ENCODE data around the gene CRYBG3. TPM values are rescaled to one million over a fixed set of nuclear protein-coding genes. Genes with fewer than 3 reads are reported as not detected.

The CRYBG3 gene
- total RNA-seq, 1 experiment from 2014 or later: 5.9 TPM

DNA sequence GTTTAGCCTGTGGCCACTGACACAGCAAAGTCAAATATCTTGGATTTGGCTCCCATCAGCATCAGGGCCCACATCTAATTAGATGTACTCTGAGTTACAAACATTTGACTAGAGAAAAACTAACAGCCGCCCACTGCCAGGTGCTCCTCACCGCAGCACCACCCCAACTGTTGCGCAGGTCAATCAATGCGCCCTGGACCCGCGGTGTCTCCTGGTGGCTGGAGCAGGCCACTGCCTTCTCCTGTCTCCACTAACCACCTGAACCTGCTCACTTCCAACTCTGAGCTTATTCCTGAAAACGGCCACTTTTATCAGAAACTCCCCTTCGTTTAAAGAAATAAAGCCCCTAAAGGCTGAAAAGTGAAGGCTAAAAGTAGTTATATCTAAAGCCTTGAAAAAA lies 146.2 kb downstream of the CRYBG3 start:
- Mint-ChIP-seq H3K4me1 (peaks cover 7% of the 10 kb centered on the region in 2 experiments; a peak in 3 of 4 replicates), H3K4me3 (no peak overlapping the region), H3K27ac (no peak overlapping the region), H3K9me3 (no peaks in the 10 kb centered on the region), H3K36me3 (ENCODE audit: insufficient read depth in 1 of 3, low read depth in 3 of 3) (peaks cover 0 to 3% (median 0%) of the 10 kb centered on the region in 3 experiments; a peak in 2 of 7 replicates), H3K27me3 (ENCODE audit: low read depth) (peaks cover 17% of the 10 kb centered on the region)
- no peak overlapping the region for H3K9ac ChIP-seq (ENCODE audit: extremely low read depth, insufficient read length, low read length)
- no peak overlapping the region for H3K56ac ChIP-seq (ENCODE audit: insufficient read length, low read depth, low read length)
- H2BK20ac ChIP-seq (ENCODE audit: low read depth, low read length, poor library complexity, severe bottlenecking): no peak overlapping the region
- H2BK5ac ChIP-seq (ENCODE audit: insufficient read length, low read length): no peak overlapping the region
- H3K9me3 ChIP-seq (ENCODE audit: control insufficient read depth, low read depth, low read length): no peaks in the 10 kb centered on the region
- no peak overlapping the region for H2AFZ ChIP-seq (ENCODE audit: low read length)
- no peak overlapping the region for H2BK12ac ChIP-seq (ENCODE audit: insufficient read length, low read depth, low read length)
- peaks cover 5% of the 10 kb centered on the region for H3K23me2 ChIP-seq (ENCODE audit: insufficient read length, low read depth, low read length, poor library complexity, severe bottlenecking)
- TF ChIP-seq, protein P1, sequence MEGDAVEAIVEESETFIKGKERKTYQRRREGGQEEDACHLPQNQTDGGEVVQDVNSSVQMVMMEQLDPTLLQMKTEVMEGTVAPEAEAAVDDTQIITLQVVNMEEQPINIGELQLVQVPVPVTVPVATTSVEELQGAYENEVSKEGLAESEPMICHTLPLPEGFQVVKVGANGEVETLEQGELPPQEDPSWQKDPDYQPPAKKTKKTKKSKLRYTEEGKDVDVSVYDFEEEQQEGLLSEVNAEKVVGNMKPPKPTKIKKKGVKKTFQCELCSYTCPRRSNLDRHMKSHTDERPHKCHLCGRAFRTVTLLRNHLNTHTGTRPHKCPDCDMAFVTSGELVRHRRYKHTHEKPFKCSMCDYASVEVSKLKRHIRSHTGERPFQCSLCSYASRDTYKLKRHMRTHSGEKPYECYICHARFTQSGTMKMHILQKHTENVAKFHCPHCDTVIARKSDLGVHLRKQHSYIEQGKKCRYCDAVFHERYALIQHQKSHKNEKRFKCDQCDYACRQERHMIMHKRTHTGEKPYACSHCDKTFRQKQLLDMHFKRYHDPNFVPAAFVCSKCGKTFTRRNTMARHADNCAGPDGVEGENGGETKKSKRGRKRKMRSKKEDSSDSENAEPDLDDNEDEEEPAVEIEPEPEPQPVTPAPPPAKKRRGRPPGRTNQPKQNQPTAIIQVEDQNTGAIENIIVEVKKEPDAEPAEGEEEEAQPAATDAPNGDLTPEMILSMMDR (conservative IDR thresholded peaks at IDR 0.05): peak; percentile 63
- WGBS (ENCODE audit: extremely low coverage, insufficient read length, low lambda C conversion rate): no CpG with 5 or more reads among the region's 8 CpGs
- no peak overlapping the region for H2BK15ac ChIP-seq (ENCODE audit: low read depth, low read length)
- no peaks in the 10 kb centered on the region for H3K27me3 ChIP-seq (ENCODE audit: insufficient read depth, low read length)
- no peaks in the 10 kb centered on the region for H3K79me1 ChIP-seq (ENCODE audit: insufficient read depth, low read depth, low read length, poor library complexity, severe bottlenecking)
- no peak overlapping the region for H4K8ac ChIP-seq (replicated peaks; ENCODE audit: insufficient read length, low read depth, low read length)
- H3K27ac ChIP-seq (ENCODE audit: insufficient read length, low read depth, low read length): no peak overlapping the region
- no peak overlapping the region for H2BK120ac ChIP-seq (ENCODE audit: low read depth, low read length, poor library complexity, severe bottlenecking)
- H3K23ac ChIP-seq (ENCODE audit: insufficient read length, low read depth, low read length): no peak overlapping the region
- H3K4me2 ChIP-seq (ENCODE audit: insufficient read depth, insufficient read length, low read length): no peak overlapping the region
- peak; percentile 56 for DNase-seq
- H3K18ac ChIP-seq (ENCODE audit: insufficient read length, low read depth, low read length): no peak overlapping the region
- H3T11ph ChIP-seq (ENCODE audit: low read length): no peak overlapping the region
- no peaks in the 10 kb centered on the region for H3K79me2 ChIP-seq (ENCODE audit: insufficient read depth, low read length)
- no peak overlapping the region for H3K4ac ChIP-seq (ENCODE audit: low read depth, low read length)
- no peaks in the 10 kb centered on the region for H4K20me1 ChIP-seq (ENCODE audit: control insufficient read depth, insufficient read depth, insufficient read length)
- no peak overlapping the region for H4K91ac ChIP-seq (ENCODE audit: insufficient read length, low read depth, low read length)
- no peak overlapping the region for H2AK5ac ChIP-seq (ENCODE audit: insufficient read length, low read length)
- no peaks in the 10 kb centered on the region for H3K4me1 ChIP-seq (ENCODE audit: insufficient read depth, low read length)
- H3K14ac ChIP-seq (ENCODE audit: insufficient read depth, low read length): no peak overlapping the region
- no peak overlapping the region for H4K5ac ChIP-seq (ENCODE audit: insufficient read length, low read depth, low read length)

Data from H9 (cell line).